Stimulated activated CD4-positive, alpha-beta T cell treated with anti-CD3 and anti-CD28 coated beads, Interleukin-15, amount 100 ng/mL, for 24 hours (primary cell): ENCODE measurements around the gene EPN2.
"Not testable (repeated sequence)": the region's sequence is repeated elsewhere in the genome, so short reads cannot be mapped to it uniquely, and the experiment has no call there.

Experiments used
- DNase-seq: peaks from one replicate; pipeline ENCODE4 v3.0.0-alpha.2; 2020

EPN2 gene

DNA sequence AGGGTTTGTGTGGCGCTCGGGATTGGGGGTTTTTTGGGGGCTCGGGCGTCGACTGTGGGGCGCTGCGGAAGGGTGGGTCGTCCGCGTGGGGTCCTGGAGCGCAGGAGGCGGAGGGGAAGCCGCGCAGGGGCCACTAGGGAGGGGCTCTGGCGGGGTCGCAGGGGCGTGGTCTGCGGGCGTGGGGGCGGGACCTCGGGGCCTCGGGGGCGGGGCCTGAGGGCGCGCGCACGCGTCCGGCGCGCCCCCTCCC, at the start of gene EPN2:
EPN2 (plus strand) TSS at position 228 of the 250 bp plus-strand sequence. CDS start 45,754 bp downstream, outside the sequence.
- peak; percentile 67 for DNase-seq

DNA sequence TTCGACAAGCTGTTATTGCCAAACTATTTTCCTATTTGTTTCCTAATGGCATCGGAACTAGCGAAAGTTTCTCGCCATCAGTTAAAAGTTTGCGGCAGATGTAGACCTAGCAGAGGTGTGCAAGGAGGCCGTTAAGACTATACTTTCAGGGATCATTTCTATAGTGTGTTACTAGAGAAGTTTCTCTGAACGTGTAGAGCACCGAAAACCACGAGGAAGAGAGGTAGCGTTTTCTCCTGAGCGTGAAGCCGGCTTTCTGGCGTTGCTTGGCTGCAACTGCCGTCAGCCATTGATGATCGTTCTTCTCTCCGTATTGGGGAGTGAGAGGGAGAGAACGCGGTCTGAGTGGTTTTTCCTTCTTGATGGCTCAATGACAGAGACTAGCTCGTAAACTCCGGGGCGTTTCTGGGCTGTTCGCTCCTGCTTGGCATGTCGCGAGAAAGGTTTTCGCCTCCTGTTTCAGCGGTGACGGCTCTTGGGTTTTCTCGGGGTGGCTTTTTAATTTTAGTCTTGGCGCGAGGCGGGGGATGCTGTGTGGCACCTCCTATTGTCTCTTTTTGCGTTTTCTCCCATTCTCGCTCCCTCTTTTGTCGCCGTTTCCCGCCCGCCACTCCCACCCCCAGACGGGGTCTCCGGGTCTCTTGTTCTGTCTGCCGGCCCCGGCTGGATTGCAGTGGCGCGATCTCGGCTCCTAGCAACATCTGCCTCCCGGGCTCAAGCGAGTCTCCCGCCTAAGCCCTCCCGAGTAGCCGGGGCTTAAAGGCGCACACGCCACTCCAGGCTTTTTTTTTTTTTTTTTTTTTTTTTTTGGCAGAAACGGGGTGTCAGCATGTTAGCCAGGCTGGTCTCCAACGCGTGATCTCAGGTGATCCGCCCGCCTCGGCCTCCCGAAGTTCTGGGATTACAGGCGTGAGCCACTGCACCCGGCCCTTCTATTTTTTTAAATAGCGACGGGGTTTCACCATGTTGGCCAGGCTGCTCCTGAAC, 49.0 kb upstream of the EPN2 start:
- not testable (repeated sequence) for DNase-seq

DNA sequence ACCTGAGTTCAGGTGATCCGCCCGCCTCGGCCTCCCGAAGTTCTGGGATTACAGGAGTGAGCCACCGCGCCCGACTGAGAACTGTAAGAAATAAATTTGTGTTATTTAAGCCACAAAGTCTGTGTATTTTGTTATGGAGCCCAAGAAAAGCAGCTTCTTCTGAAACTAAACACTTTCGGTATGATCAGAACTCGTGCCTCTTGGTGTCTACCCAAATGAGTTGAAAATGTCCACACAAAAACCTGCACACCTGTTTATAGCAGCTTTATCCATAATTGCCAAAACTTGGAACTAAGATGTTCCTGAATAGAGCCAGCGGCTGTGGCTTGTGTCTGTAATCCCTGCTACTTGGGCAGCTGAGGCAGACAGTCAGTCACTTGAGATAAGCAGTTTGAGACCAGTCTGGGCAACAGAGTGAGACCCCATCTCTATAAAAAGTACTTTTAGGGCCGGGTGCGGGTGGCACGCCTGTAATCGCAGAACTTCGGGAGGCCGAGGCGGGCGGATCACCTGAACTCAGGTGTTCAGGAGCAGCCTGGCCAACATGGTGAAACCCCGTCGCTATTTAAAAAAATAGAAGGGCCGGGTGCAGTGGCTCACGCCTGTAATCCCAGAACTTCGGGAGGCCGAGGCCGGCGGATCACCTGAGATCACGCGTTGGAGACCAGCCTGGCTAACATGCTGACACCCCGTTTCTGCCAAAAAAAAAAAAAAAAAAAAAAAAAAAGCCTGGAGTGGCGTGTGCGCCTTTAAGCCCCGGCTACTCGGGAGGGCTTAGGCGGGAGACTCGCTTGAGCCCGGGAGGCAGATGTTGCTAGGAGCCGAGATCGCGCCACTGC, 48.1 kb upstream of the EPN2 start:
- DNase-seq: not testable (repeated sequence)

GRCh38 chr17:19189781-19190405, 47.3 kb upstream of the EPN2 start:
- DNase-seq: not testable (repeated sequence)

GRCh38 chr17:19196382-19197204, 40.6 kb upstream of the EPN2 start:
- DNase-seq: peak; percentile 14

DNA sequence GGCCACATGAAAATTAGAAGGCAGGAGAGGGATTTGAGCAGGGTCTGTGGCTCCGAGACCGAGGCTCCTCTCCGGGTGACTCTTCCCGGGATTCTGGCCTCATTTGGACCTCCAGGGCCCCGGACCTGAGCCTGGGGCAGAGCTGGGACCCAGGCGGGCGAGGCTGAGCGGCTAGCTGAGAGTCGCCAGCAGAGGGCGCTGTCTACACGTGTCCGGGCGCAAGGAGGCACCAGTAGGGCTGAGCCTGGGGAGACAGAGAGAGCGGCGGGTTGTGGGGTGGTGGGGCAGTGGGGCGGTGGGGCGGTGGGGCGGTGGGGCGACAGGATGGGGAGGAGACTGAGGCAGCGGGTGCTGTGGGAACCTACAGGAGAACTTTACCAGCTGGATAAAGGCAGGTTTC, 34.7 kb upstream of the EPN2 start:
- DNase-seq: not testable (repeated sequence)

- DNase-seq: not testable (repeated sequence)
Measured at GRCh38 chr17:19203429-19203828, 33.7 kb upstream of the EPN2 start.

- DNase-seq: not testable (repeated sequence)
Measured at GRCh38 chr17:19215074-19215860, 21.9 kb upstream of the EPN2 start.

DNA sequence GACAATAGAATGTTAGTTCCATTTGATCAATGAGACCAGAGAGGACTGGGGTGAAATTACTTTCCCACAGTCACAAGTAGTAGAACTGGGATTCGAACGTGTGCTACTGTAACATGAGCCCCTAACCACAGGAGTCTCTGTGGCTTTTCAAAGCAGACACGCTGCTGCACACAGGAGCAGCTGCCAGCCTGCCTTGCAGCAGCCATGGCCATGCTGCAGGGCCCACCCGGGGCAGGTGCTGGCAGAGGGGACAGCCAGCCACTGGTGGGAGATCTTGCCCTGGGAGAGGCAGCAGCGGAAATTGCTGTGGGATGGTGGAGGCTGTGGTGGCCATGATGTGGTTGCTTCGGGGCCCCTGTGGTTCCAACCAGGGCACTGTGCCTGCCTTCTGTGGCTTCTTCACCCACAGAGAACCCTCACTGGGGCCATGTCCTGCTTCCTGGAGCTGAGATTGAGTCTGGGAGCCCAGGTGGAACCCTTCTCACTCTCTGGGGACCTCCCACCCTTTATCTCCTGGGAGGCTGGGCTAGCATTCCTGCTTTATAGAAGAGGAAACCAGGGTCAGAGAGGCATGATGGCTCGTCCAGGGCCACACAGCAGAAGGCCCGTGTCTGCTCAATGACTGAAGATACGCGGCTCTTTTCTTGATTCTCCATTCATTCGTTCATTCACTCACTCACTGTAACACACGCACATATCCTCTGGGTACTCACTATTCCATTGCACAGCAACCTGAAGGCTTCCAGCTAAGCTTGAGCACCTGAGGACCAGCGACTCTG, 20.8 kb upstream of the EPN2 start:
- DNase-seq: not testable (repeated sequence)

GRCh38 chr17:19218914-19219313, 18.3 kb upstream of the EPN2 start:
- not testable (repeated sequence) for DNase-seq

DNA sequence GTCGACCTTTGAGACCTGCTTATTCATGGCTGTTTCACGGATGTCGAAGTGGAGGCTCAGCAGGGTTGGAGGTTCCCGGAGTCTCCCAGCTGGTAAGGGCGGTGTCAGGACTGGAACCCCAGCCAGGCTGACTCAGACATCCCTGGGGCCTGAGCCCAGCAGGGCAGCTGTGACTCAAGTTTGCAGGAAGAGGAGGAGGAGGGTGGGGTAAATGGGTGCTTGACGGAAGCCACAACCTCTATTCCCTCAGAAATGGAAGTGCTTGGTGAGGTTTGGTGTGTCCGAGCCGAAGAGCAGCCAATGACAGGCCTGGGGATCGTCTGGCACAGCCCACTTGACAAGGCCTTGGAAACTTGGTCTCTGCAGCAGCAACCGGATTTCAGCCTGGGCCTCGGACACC, 17.8 kb upstream of the EPN2 start:
- DNase-seq: not testable (repeated sequence)

DNA sequence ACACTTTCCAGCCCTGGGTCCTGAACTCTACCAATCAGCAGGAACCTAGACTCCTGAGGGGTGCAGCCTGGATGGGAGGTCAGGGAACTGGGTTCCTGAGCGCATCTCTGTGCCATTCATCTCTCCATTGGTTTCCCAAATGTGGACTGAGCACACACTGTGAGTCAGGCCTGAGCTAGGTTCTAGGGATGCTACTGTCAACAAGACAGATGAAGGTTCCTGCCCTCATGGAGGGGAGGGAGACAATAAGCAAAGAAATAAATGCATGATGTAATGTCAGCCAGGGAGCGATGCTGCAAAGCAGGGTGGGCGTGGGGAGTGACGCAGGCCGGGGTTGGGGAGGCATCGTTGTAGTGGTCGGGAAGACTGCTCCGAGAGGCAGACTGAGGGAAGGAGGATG, 17.0 kb upstream of the EPN2 start:
- not testable (repeated sequence) for DNase-seq

GRCh38 chr17:19226610-19227588, 10.3 kb upstream of the EPN2 start:
- not testable (repeated sequence) for DNase-seq

DNA sequence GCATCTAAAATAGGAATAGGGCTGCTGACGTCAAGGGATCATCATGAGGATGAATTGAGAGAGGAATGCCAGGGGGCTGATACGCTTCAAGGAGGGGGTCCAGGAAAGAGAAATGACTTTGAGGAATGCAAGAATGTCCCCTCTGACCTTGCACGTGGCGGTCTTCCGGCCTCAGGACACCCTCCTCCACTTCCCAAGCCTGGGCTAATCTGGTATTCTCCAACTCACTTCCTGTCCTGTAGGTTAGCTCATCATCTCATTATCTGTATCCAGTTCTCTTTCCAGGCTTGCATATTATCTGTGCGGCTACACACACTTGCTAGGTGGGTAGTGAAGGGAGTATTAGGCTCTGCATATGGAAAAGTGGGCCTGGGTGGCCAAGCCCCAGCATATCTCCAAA, 2.5 kb upstream of the EPN2 start:
- not testable (repeated sequence) for DNase-seq

DNA sequence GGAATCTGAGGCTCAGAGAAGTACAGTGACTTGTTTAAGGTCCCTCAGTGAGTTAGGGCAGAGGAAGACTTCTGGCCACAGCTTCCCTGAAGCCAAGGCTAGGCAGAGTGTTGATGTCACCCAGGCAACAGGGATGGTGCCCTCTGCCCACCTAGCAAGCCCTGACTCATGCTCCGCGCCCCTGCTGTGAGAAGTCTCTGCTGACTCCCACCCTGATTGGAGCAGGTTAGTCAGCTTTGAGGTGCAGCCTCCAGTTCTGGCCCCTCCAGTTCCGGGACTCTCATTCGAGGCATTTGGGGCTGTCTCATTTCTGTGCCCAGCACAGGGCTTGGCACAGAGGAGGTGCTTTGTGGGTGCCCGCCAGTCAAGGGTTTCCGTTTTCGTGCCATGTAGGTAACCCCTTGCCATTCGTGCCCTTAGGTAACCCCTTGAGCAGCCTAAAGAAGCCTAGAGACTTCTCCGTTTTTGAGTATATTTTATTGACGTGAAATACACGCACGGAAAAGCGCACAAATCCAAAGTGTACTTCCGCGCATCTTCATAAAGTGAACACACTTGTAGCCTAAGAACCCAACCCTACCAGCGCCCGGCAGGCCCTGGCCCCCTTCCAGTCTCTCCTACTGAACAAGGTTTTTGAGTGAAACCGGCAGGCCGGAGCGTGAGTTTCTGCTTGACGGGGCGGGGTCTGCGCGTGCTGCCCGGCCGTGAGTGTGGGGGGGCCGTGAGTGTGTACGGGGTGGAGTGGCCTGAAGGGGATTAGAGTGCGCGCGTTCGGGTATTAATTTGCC, 621 bp upstream of the EPN2 start:
- DNase-seq: not testable (repeated sequence)

DNA sequence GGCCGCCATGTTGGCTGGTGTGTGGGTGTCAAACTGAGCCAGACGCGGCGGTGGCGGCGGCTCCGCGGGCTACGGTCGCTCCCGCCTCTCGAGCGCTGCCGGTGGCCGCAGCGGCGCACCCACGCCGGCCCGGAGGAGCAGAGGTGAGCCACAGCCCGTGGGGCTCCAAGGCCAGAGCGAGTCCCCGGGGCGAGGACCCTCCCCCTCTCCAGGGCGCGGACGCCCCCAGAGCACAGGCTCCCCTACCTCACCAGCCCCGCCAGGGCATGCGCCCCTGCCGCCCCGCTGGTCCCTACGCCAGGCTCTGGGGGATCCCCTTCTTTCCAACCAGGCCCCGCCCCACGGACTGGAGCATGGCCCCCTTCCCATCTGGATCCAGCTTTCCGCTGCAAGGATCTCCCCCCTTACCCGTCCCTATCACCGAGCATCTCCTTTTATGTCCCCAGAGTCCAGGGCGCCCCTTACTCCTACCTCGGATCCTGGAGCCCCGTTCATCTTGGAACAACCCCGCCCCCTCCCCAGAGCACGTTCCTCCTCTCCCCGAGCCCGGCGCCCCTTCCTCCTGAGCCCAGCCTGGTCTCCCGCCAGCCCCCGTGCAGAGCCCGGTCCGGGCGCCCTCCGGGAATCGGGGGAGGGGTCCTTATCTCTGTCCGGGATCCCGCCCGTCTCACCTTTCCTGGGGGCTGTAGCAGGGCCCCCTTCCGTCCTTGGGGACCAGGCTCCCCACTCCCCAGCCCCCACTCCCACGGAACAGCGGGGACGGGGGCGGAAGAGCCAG, 412 bp downstream of the EPN2 start:
- peak; percentile 54 for DNase-seq

DNA sequence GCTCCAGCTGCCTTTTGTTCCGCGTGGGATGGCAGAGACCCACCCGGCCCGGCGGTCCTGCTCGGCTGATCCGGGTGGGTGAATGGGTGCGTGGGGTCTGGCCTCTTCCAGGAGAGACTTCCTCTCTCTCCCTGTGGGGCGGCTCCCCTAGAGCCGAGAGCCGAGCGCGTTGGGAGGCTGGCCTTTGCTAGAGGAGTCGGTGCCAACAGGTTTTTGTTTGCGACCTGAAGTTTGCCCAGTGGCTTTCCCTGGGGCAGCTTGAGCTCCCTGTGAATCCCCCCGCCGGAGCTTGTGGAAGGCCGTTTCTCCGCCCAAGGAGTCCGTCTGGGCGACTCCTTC, 970 bp downstream of the EPN2 start:
- DNase-seq: no peak

DNA sequence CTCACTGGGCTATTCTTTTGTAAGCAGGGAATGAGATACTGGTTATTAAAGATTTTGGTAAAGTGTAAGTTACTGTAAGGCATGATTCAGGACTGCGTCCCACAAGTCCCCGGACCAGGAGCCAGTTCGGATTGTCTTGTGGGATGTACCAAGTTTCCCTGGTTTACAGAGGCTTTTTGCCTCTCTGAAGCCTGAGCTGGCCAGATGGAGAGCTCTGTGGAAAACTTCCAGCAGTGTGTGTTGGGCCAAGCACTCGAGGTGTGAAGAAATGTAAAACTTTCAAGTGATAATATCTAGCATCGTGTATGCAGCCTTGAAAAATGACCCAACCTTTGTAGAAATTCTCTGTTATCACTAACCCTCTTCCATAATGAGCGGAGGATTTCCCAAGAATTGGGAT, 2.4 kb downstream of the EPN2 start:
- no peak for DNase-seq
